GM23248 (cell line): ENCODE data around the gene MGAT3. TPM values are rescaled to one million over a fixed set of nuclear protein-coding genes. Genes with fewer than 3 reads are reported as not detected.
A peak's percentile ranks its signal among the peaks of the same experiment; 100 is the strongest.

Experiments used
- DNase-seq: peaks from one replicate; pipeline ENCODE4 v3.0.0-alpha.2; 2015
- H2AFZ ChIP-seq: fragments of 200-600 bp; sonication (generic); 2 replicates; pipeline ENCODE4 v1.6.1; 2016; ENCODE audit warnings: antibody characterized with exemption
- H3F3A ChIP-seq: fragments of 200-600 bp; sonication (generic); 2 replicates; pipeline ENCODE4 v1.6.1; 2016; ENCODE audit warnings: mild to moderate bottlenecking, antibody characterized with exemption, mixed run types; ENCODE audit not compliant: insufficient read depth
- H3K27ac ChIP-seq: fragments of 200-600 bp; sonication (generic); 2 replicates; pipeline ENCODE4 v1.5.1; 2016; ENCODE audit warnings: mild to moderate bottlenecking
- H3K27me3 ChIP-seq: fragments of 200-600 bp; sonication (generic); replicated peaks from 2 replicates; pipeline ENCODE4 v1.6.1; 2016; ENCODE audit warnings: mild to moderate bottlenecking; ENCODE audit not compliant: insufficient read depth
- H3K36me3 ChIP-seq: fragments of 200-600 bp; sonication (generic); 2 replicates; pipeline ENCODE4 v1.6.1; 2016; ENCODE audit warnings: low read depth, mild to moderate bottlenecking
- H3K4me1 ChIP-seq: fragments of 200-600 bp; sonication (generic); 2 replicates; pipeline ENCODE4 v1.6.1; 2016; ENCODE audit warnings: mild to moderate bottlenecking; ENCODE audit not compliant: insufficient read depth
- H3K4me2 ChIP-seq: fragments of 200-600 bp; sonication (generic); one replicate; pipeline ENCODE4 v1.6.1; 2016; ENCODE audit warnings: mild to moderate bottlenecking; ENCODE audit not compliant: unreplicated experiment
- H3K4me3 ChIP-seq: fragments of 200-600 bp; sonication (generic); 2 replicates; pipeline ENCODE4 v1.5.1; 2016; ENCODE audit warnings: mild to moderate bottlenecking
- H3K79me2 ChIP-seq: fragments of 200-600 bp; sonication (generic); 2 replicates; pipeline ENCODE4 v1.6.1; 2016; ENCODE audit warnings: mild to moderate bottlenecking; ENCODE audit not compliant: insufficient read depth
- H3K9ac ChIP-seq: fragments of 200-600 bp; sonication (generic); 2 replicates; pipeline ENCODE4 v1.6.1; 2016; ENCODE audit warnings: mild to moderate bottlenecking
- H3K9me2 ChIP-seq: fragments of 200-600 bp; sonication (generic); 2 replicates; pipeline ENCODE4 v1.6.1; 2016; ENCODE audit warnings: mixed run types, mild to moderate bottlenecking, moderate library complexity; ENCODE audit not compliant: insufficient read depth
- H3K9me3 ChIP-seq: fragments of 200-600 bp; sonication (generic); one replicate; pipeline ENCODE4 v1.6.1; 2017; ENCODE audit warnings: low read depth
- H4K20me1 ChIP-seq: fragments of 200-600 bp; sonication (generic); 2 replicates; pipeline ENCODE4 v1.6.0; 2016; ENCODE audit not compliant: insufficient read depth
- EZH2 ChIP-seq: fragments of 200-600 bp; sonication (generic); IDR thresholded peaks from 2 replicates; pipeline ENCODE4 v1.6.1; 2018; ENCODE audit warnings: antibody characterized with exemption, mild to moderate bottlenecking; ENCODE audit not compliant: insufficient read depth, poor library complexity, severe bottlenecking
- EZH2phosphoT487 ChIP-seq: fragments of 200-600 bp; sonication (generic); IDR thresholded peaks from 2 replicates; pipeline ENCODE4 v1.6.1; 2018; ENCODE audit warnings: antibody characterized with exemption, moderate library complexity, mild to moderate bottlenecking, low read depth; ENCODE audit not compliant: insufficient read depth
- WGBS, 2 experiments: methylation state at CpG; one replicate each; pipeline ENCODE4 v1.1.6; 2015 to 2017; ENCODE audit warnings: low lambda C conversion rate in 2 of 2, low coverage in 1 of 2; ENCODE audit errors: missing lambda C conversion rate in 2 of 2; 5-methylcytosine and 5-hydroxymethylcytosine counted together
- in situ Hi-C: fragments of 300-500 bp; cut with MboI; formaldehyde crosslinking; loops from 2 replicates; pipeline ENCODE4 v1.15.0; 2020
- polyA plus RNA-seq: library from polyadenylated mRNA; unstranded; fragments of >200 nt; fragmentation: Nextera tagmentation; extraction: Ambion mirVana; gene quantifications from 2 replicates; pipeline ENCODE4 v1.2.1, GENCODE V29; 2016
- total RNA-seq: library from RNA; depleted of rRNA; stranded (reverse); fragments of >200 nt; shearing (Covaris generic); gene quantifications from 2 replicates; pipeline ENCODE4 v1.2.3, GENCODE V29; 2014

MGAT3 gene
- total and polyA plus RNA-seq, 2 experiments from 2014 or later: not detected

- H2AFZ ChIP-seq: no peak overlapping the region
- H3K9me3 ChIP-seq: no peaks in the 10 kb centered on the region
- H3K27ac ChIP-seq: no peak overlapping the region
- H3K9ac ChIP-seq: no peak overlapping the region
- H3K79me2 ChIP-seq: no peaks in the 10 kb centered on the region
- WGBS, 2 experiments: 57 to 71% methylated on average over 4 to 7 of the region's 7 CpGs
- H3K4me3 ChIP-seq: no peak overlapping the region
- TF ChIP-seq EZH2phosphoT487 (no peak), EZH2 (no peak)
- H3K27me3 ChIP-seq: no peaks in the 10 kb centered on the region
- in situ Hi-C loops: no loop called here
- H3K4me2 ChIP-seq: no peak overlapping the region
- no peaks in the 10 kb centered on the region for H3F3A ChIP-seq
- no peaks in the 10 kb centered on the region for H3K9me2 ChIP-seq
- H4K20me1 ChIP-seq: no peaks in the 10 kb centered on the region
- H3K36me3 ChIP-seq: no peaks in the 10 kb centered on the region
- H3K4me1 ChIP-seq: no peaks in the 10 kb centered on the region; the same call in 1 of the 2 replicates
- DNase-seq: peak; percentile 18
Observed at GRCh38 chr22:39444247-39444800, 12.5 kb upstream of the MGAT3 start.

DNA sequence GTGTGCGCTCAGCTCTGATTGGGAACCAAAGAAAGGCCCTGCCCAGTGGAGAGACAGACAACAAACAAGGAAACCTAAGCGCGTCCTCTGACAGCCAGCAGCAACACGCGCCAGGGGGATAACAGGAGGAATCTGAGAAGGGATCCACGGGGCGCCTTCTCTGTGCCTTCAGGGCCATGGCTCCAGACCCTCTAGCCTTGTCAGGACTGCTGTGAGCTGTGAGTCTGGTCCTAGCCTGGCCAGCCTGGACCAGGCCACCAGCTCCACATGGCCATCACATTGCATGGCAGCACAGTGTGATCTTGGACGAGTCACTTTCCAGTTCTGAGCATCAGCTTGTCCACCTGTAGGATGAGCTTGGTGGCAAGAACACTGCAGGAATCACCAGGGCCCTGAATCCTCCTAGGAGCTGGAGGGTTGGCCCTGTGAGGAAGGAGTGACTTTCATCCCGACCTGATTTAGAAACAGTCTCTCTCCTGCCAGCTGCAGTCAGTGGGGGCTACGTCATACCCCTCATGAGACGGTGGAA is 11.8 kb upstream of the MGAT3 start:
- Histone ChIP-seq H3K27ac (no peak overlapping the region), H3K9ac (no peak overlapping the region), H3F3A (no peaks in the 10 kb centered on the region), H3K4me1 (no peaks in the 10 kb centered on the region; the same call in 1 of the 2 replicates), H3K79me2 (no peaks in the 10 kb centered on the region), H3K9me3 (no peaks in the 10 kb centered on the region), H2AFZ (no peak overlapping the region), H4K20me1 (no peaks in the 10 kb centered on the region), H3K36me3 (no peaks in the 10 kb centered on the region), H3K9me2 (no peaks in the 10 kb centered on the region), H3K4me3 (no peak overlapping the region), H3K27me3 (no peaks in the 10 kb centered on the region), H3K4me2 (no peak overlapping the region)
- in situ Hi-C loops: no loop called here
- DNase-seq: no peak
- WGBS, 2 experiments: 79 to 83% methylated on average over 11 of the region's 11 CpGs
- TF ChIP-seq EZH2 (no peak), EZH2phosphoT487 (no peak)

DNA sequence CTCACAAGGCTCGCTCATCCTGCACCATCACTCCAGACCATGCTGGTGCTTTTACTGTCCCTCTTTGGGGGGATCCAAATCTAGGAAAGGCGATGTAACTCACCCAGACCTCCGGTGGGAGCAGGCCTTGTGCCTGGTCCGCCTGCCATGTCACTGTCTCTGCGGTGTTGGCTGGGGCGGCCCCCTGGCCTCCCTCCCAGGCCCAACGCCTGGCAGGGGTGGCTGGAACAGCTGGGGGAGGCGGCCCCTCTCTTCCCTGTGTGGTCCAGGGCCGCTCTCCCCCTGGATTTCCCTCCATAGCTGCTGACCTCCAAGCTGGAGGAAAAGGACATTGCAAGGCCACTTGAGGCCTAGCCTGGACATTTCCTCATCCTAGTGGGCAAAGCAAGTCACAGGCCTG is 11.1 kb upstream of the MGAT3 start:
- DNase-seq: no peak
- H3K27me3 ChIP-seq: no peaks in the 10 kb centered on the region
- no peaks in the 10 kb centered on the region for H3F3A ChIP-seq
- H4K20me1 ChIP-seq: no peaks in the 10 kb centered on the region
- H3K4me2 ChIP-seq: no peak overlapping the region
- no peaks in the 10 kb centered on the region for H3K79me2 ChIP-seq
- TF ChIP-seq EZH2phosphoT487 (no peak), EZH2 (no peak)
- H3K4me3 ChIP-seq: no peak overlapping the region
- H3K9me2 ChIP-seq: no peaks in the 10 kb centered on the region
- H2AFZ ChIP-seq: no peak overlapping the region
- no peaks in the 10 kb centered on the region; the same call in 1 of the 2 replicates for H3K4me1 ChIP-seq
- in situ Hi-C loops: no loop called here
- 70 to 74% methylated on average over 9 of the region's 9 CpGs for WGBS, 2 experiments
- H3K36me3 ChIP-seq: no peaks in the 10 kb centered on the region
- no peak overlapping the region for H3K9ac ChIP-seq
- H3K27ac ChIP-seq: no peak overlapping the region
- H3K9me3 ChIP-seq: no peaks in the 10 kb centered on the region

- Histone ChIP-seq H3K4me1 (no peaks in the 10 kb centered on the region; the same call in 1 of the 2 replicates), H3K79me2 (no peaks in the 10 kb centered on the region), H3K9me3 (no peaks in the 10 kb centered on the region), H3K9ac (no peak overlapping the region), H3K4me3 (no peak overlapping the region), H4K20me1 (no peaks in the 10 kb centered on the region), H3K27ac (no peak overlapping the region), H3K27me3 (no peaks in the 10 kb centered on the region), H3K9me2 (no peaks in the 10 kb centered on the region), H3K4me2 (no peak overlapping the region), H2AFZ (no peak overlapping the region), H3F3A (no peaks in the 10 kb centered on the region), H3K36me3 (no peaks in the 10 kb centered on the region)
- DNase-seq: no peak
- in situ Hi-C loops: no loop called here
- 81 to 86% methylated on average over 11 to 13 of the region's 13 CpGs for WGBS, 2 experiments
- TF ChIP-seq EZH2phosphoT487: no peak
Observed at GRCh38 chr22:39446239-39446721, 10.5 kb upstream of the MGAT3 start.
